ENCODE measurements around the gene OBP2A.

- no peak for TF ChIP-seq CTCF (IDR thresholded peaks at IDR 0.05)
- no peak for TF ChIP-seq POLR2A (IDR thresholded peaks at IDR 0.05)
Observed at GRCh38 chr9:135544981-135545635, 818 bp upstream of the OBP2A start.
